MM.1S (cell line): ENCODE data around the gene IKZF4.
"Not testable (repeated sequence)": the region's sequence is repeated elsewhere in the genome, so short reads cannot be mapped to it uniquely, and the experiment has no call there.

Experiments used
- DNase-seq: peaks from one replicate; pipeline ENCODE4 v3.0.0-alpha.2; 2015
- H2AFZ ChIP-seq: fragments of 300-600 bp; sonication (generic); 2 replicates; pipeline ENCODE4 v1.6.0; 2016; ENCODE audit warnings: antibody characterized with exemption, low read length
- H3F3A ChIP-seq: fragments of 300-600 bp; sonication (generic); 2 replicates; pipeline ENCODE4 v1.6.1; 2016; ENCODE audit warnings: mild to moderate bottlenecking, antibody characterized with exemption, low read length, moderate library complexity, mixed read lengths; ENCODE audit not compliant: insufficient read depth
- H3K27ac ChIP-seq: fragments of 300-600 bp; sonication (generic); 2 replicates; pipeline ENCODE4 v1.5.1; 2016; ENCODE audit warnings: mild to moderate bottlenecking, low read length
- H3K27me3 ChIP-seq: fragments of 300-600 bp; sonication (generic); replicated peaks from 2 replicates; pipeline ENCODE4 v1.6.0; 2016; ENCODE audit warnings: low read length; ENCODE audit not compliant: insufficient read depth
- H3K36me3 ChIP-seq: fragments of 300-600 bp; sonication (generic); replicated peaks from 2 replicates; pipeline ENCODE4 v1.6.1; 2016; ENCODE audit warnings: mild to moderate bottlenecking, low read length, mixed read lengths; ENCODE audit not compliant: insufficient read depth
- H3K4me1 ChIP-seq: fragments of 300-600 bp; sonication (generic); 2 replicates; pipeline ENCODE4 v1.6.1; 2016; ENCODE audit warnings: low read length, mixed read lengths
- H3K4me2 ChIP-seq: fragments of 300-600 bp; sonication (generic); 2 replicates; pipeline ENCODE4 v1.6.0; 2016; ENCODE audit warnings: low read depth, low read length
- H3K4me3 ChIP-seq: fragments of 300-600 bp; sonication (generic); 2 replicates; pipeline ENCODE4 v1.5.1; 2016; ENCODE audit warnings: low read length, mixed read lengths
- H3K79me2 ChIP-seq: fragments of 300-600 bp; sonication (generic); 2 replicates; pipeline ENCODE4 v1.6.1; 2016; ENCODE audit warnings: mixed run types, low read length, mixed read lengths
- H3K9ac ChIP-seq: fragments of 300-600 bp; sonication (generic); 2 replicates; pipeline ENCODE4 v1.6.1; 2016; ENCODE audit warnings: low read length, mixed read lengths
- H3K9me2 ChIP-seq: fragments of 300-600 bp; sonication (generic); replicated peaks from 2 replicates; pipeline ENCODE4 v1.6.1; 2016; ENCODE audit warnings: mild to moderate bottlenecking, low read length, mixed read lengths; ENCODE audit not compliant: insufficient read depth
- H3K9me3 ChIP-seq: fragments of 300-600 bp; sonication (generic); replicated peaks from 2 replicates; pipeline ENCODE4 v1.6.1; 2016; ENCODE audit warnings: mild to moderate bottlenecking, low read length, mixed read lengths; ENCODE audit not compliant: insufficient read depth
- H4K20me1 ChIP-seq: fragments of 300-600 bp; sonication (generic); 2 replicates; pipeline ENCODE4 v1.6.1; 2016; ENCODE audit warnings: mild to moderate bottlenecking, low read length, moderate library complexity, mixed read lengths; ENCODE audit not compliant: insufficient read depth
- CTCF ChIP-seq: fragments of 300-600 bp; sonication (generic); IDR thresholded peaks from 2 replicates; pipeline ENCODE4 v1.5.1; 2016; ENCODE audit warnings: antibody characterized with exemption, low read length, mixed read lengths
- EZH2 ChIP-seq: fragments of 300-600 bp; sonication (generic); optimal IDR thresholded peaks from 2 replicates; pipeline ENCODE3; 2017; ENCODE audit warnings: low read depth, mild to moderate bottlenecking, antibody characterized with exemption, low read length, mixed read lengths
- EZH2phosphoT487 ChIP-seq: fragments of 300-600 bp; sonication (generic); IDR thresholded peaks from 2 replicates; pipeline ENCODE4 v1.6.1; 2018; ENCODE audit warnings: antibody characterized with exemption, low read length

IKZF4 gene

DNA sequence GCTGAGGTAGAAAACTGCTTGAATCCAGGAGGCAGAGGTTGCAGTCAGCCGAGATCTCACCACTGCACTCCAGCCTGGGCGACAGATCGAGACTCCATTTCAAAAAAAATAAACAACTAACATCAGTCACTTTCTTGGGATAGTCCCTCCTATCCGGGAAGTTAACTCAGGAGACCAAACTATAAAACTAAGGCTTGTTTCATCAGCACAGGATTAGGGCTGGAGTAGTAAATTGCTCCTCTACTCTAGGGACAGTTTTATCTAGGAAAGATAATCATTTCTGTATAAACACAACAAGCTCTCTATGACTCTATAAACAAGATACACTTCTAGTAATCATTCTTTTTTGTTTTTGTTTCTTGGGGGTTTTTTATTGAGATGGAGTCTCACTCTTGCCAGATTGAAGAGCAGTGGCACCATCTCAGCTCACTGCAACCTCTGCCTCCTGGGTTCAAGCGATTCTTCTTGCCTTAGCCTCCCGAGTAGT lies 32.6 kb downstream of the IKZF4 start:
- H3K9me3 ChIP-seq, result no peaks in the 10 kb centered on the region
- no peak for DNase-seq
- no peaks in the 10 kb centered on the region for H3K9me2 ChIP-seq
- no peak overlapping the region for H3K27ac ChIP-seq
- no peak overlapping the region for H3K4me3 ChIP-seq
- no peaks in the 10 kb centered on the region for H3F3A ChIP-seq
- H2AFZ ChIP-seq, result no peak overlapping the region
- H3K4me1 ChIP-seq, result no peaks in the 10 kb centered on the region
- no peaks in the 10 kb centered on the region for H3K79me2 ChIP-seq
- H4K20me1 ChIP-seq, result no peaks in the 10 kb centered on the region
- no peaks in the 10 kb centered on the region for H3K27me3 ChIP-seq
- H3K9ac ChIP-seq, result no peak overlapping the region
- no peak for TF ChIP-seq EZH2phosphoT487
- TF ChIP-seq EZH2, result no peak
- no peak for TF ChIP-seq CTCF
- no peaks in the 10 kb centered on the region for H3K36me3 ChIP-seq
- H3K4me2 ChIP-seq, result no peak overlapping the region

DNA sequence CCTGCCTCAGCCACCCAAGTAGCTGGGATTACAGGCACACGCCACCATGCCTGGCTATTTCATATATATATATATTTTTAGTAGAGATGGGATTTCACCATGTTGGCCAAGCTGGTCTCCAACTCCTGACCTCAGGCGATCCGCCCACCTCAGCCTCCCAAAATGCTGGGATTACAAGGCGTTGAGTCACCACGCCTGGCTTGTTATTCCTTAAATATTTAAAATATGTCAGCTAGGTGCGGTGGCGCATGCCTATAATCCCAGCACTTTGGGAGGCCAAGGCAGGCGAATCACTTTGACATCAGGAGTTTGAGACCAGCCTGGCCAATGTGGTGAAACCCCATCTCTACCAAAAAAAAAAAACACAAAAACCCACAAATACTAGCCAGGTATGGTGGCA lies 39.1 kb downstream of the IKZF4 start:
- H3K4me1 ChIP-seq, H3K79me2 ChIP-seq, H2AFZ ChIP-seq, DNase-seq, H3K9me3 ChIP-seq, H3F3A ChIP-seq, H3K27me3 ChIP-seq, H3K4me2 ChIP-seq, H3K9me2 ChIP-seq, H3K36me3 ChIP-seq, H3K27ac ChIP-seq, H3K4me3 ChIP-seq, H4K20me1 ChIP-seq, H3K9ac ChIP-seq: not testable (repeated sequence)

DNA sequence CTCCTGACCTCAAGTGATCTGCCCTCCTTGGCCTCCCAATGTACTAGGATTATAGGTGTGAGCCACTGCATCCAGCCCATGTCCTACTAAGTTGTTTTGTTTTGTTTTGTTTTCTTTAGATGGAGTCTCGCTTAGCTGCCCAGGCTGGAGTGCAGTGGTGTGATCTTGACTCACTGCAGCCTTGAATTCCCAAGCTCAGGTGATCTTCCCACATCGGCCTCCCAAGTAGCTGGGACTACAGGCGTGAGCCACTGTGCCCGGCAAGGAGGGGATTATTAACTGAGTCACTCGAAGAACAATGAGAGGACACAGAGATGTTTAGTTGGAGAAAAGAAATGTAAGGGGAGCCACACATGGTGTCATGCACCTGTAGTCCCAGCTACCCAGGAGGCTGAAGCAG lies 41.1 kb downstream of the IKZF4 start:
- no peak overlapping the region for H3K27ac ChIP-seq
- no peaks in the 10 kb centered on the region for H3K4me1 ChIP-seq
- no peak overlapping the region for H3K9ac ChIP-seq
- no peak for DNase-seq
- no peaks in the 10 kb centered on the region for H3K9me2 ChIP-seq
- H3K27me3 ChIP-seq, result no peaks in the 10 kb centered on the region
- H4K20me1 ChIP-seq, result no peaks in the 10 kb centered on the region
- no peak overlapping the region for H2AFZ ChIP-seq
- no peaks in the 10 kb centered on the region for H3F3A ChIP-seq
- H3K9me3 ChIP-seq, result no peaks in the 10 kb centered on the region
- no peaks in the 10 kb centered on the region for H3K79me2 ChIP-seq
- TF ChIP-seq EZH2phosphoT487 (no peak), CTCF (no peak), EZH2 (no peak)
- H3K4me3 ChIP-seq, result no peak overlapping the region
- no peaks in the 10 kb centered on the region for H3K36me3 ChIP-seq
- no peak overlapping the region for H3K4me2 ChIP-seq

- no peaks in the 10 kb centered on the region for H3K9me3 ChIP-seq
- no peaks in the 10 kb centered on the region for H3K27me3 ChIP-seq
- H3K4me2 ChIP-seq, result no peak overlapping the region
- H3K9me2 ChIP-seq, result no peaks in the 10 kb centered on the region
- no peaks in the 10 kb centered on the region for H3K36me3 ChIP-seq
- H3K9ac ChIP-seq, result no peak overlapping the region
- H4K20me1 ChIP-seq, result no peaks in the 10 kb centered on the region
- no peak overlapping the region for H3K27ac ChIP-seq
- no peaks in the 10 kb centered on the region for H3K79me2 ChIP-seq
- no peak for TF ChIP-seq CTCF
- TF ChIP-seq EZH2, result no peak
- TF ChIP-seq EZH2phosphoT487, result no peak
- H3F3A ChIP-seq, result no peaks in the 10 kb centered on the region
- DNase-seq, result no peak
- no peak overlapping the region for H3K4me3 ChIP-seq
- no peak overlapping the region for H2AFZ ChIP-seq
- no peaks in the 10 kb centered on the region for H3K4me1 ChIP-seq
These were observed 42.2 kb downstream of the IKZF4 start for GRCh38 chr12:56062996-56063395.
